Keratinocyte (primary cell): ENCODE measurements around the gene DPF3. TPM values are rescaled to one million over a fixed set of nuclear protein-coding genes. Genes with fewer than 3 reads are reported as not detected.

Source experiments
- DNase-seq: peaks from one replicate; pipeline ENCODE4 v3.0.0-alpha.2; 2011; ENCODE audit warnings: low read depth, missing footprints, low spot score
- FAIRE-seq: peaks from 2 replicates; lab custom pipeline; 2011; peaks lifted over from hg19 to GRCh38; lab: Jason Lieb, UNC
- H2AFZ ChIP-seq: 2 replicates; pipeline ENCODE4 v1.6.0; 2012; ENCODE audit warnings: low read length, control low read depth, inconsistent platforms; ENCODE audit not compliant: control insufficient read depth
- H3K27ac ChIP-seq: 2 replicates; pipeline ENCODE4 v1.5.1; 2011; ENCODE audit warnings: low read length; ENCODE audit not compliant: control insufficient read depth, insufficient read depth
- H3K27me3 ChIP-seq: 3 replicates; pipeline ENCODE4 v1.6.0; 2011; ENCODE audit warnings: low read length; ENCODE audit not compliant: control insufficient read depth, insufficient read depth; ENCODE audit errors: extremely low read depth
- H3K36me3 ChIP-seq, 2 experiments: 2 replicates in 1 of 2; 3 replicates in 1 of 2; pipeline ENCODE4 v1.5.1; 2011; ENCODE audit warnings: low read length in 2 of 2, mild to moderate bottlenecking in 1 of 2; ENCODE audit not compliant: control insufficient read depth in 2 of 2, insufficient read depth in 2 of 2; ENCODE audit errors: extremely low read depth in 1 of 2
- H3K4me1 ChIP-seq: 3 replicates; pipeline ENCODE4 v1.5.1; 2011; ENCODE audit warnings: low read length; ENCODE audit not compliant: control insufficient read depth, insufficient read depth; ENCODE audit errors: extremely low read depth
- H3K4me2 ChIP-seq: 3 replicates; pipeline ENCODE4 v1.6.0; 2011; ENCODE audit warnings: low read depth, low read length; ENCODE audit not compliant: control insufficient read depth, insufficient read depth; ENCODE audit errors: extremely low read depth
- H3K4me3 ChIP-seq, 3 experiments: fragments of 200-600 bp in 1 of 3; sonication (generic) in 1 of 3; 2 replicates in 2 of 3; 3 replicates in 1 of 3; pipeline ENCODE4 v1.5.1; 2011 to 2016; ENCODE audit warnings: low read length in 3 of 3, mild to moderate bottlenecking in 3 of 3, control low read depth in 2 of 3, inconsistent platforms in 1 of 3, low read depth in 1 of 3, mixed read lengths in 1 of 3, mixed run types in 1 of 3, moderate library complexity in 1 of 3; ENCODE audit not compliant: control insufficient read depth in 2 of 3, insufficient read depth in 2 of 3; ENCODE audit errors: extremely low read depth in 1 of 3
- H3K79me2 ChIP-seq: 2 replicates; pipeline ENCODE4 v1.6.0; 2012; ENCODE audit warnings: low read length; ENCODE audit not compliant: control insufficient read depth, insufficient read depth
- H3K9ac ChIP-seq: 3 replicates; pipeline ENCODE4 v1.6.0; 2011; ENCODE audit warnings: low read length; ENCODE audit not compliant: control insufficient read depth, insufficient read depth; ENCODE audit errors: extremely low read depth
- H3K9me1 ChIP-seq: 3 replicates; pipeline ENCODE4 v1.6.0; 2011; ENCODE audit warnings: low read length; ENCODE audit not compliant: control insufficient read depth, insufficient read depth; ENCODE audit errors: extremely low read depth
- H3K9me3 ChIP-seq: 2 replicates; pipeline ENCODE4 v1.5.1; 2012; ENCODE audit warnings: low read depth, low read length; ENCODE audit not compliant: control insufficient read depth
- H4K20me1 ChIP-seq: 3 replicates; pipeline ENCODE4 v1.6.0; 2011; ENCODE audit warnings: low read length; ENCODE audit not compliant: control insufficient read depth, insufficient read depth; ENCODE audit errors: extremely low read depth
- EZH2 ChIP-seq: IDR thresholded peaks from one replicate; pipeline ENCODE4 v1.6.1; 2012; ENCODE audit warnings: inconsistent platforms, mild to moderate bottlenecking, low read length, moderate library complexity
- dilution Hi-C: fragments of 300-500 bp; cut with MboI; formaldehyde crosslinking; loops from one replicate; pipeline ENCODE4 v1.7.0; 2020; ENCODE audit warnings: low sequenced_read_pairs; ENCODE audit not compliant: extremely low pct_ligation_motif_present
- polyA plus RNA-seq, 5 experiments: library from polyadenylated mRNA; depleted of rRNA in 3 of 5; stranded (reverse) in 3 of 5; stranded (forward) in 1 of 5; unstranded in 1 of 5; fragments of >200 nt; gene quantifications; 1 replicate in 1 of 5; 2 replicates in 3 of 5; 3 replicates in 1 of 5; pipeline versions ENCODE4 v1.2.1 to v1.2.3, GENCODE V29; 2011 to 2012; ENCODE audit warnings: missing spikeins in 2 of 5, low read depth in 1 of 5, low replicate concordance in 1 of 5
- TF ChIP-seq, protein P1 (sequence below), 3 experiments: IDR thresholded peaks in 1 of 3; conservative IDR thresholded peaks in 1 of 3; optimal IDR thresholded peaks in 1 of 3; 2 replicates in 2 of 3; 3 replicates in 1 of 3; pipeline versions ENCODE3 to v1.5.1; 2011; ENCODE audit warnings: low read length in 3 of 3, mild to moderate bottlenecking in 3 of 3, moderate library complexity in 2 of 3, control low read depth in 1 of 3, inconsistent platforms in 1 of 3; ENCODE audit not compliant: insufficient read depth in 2 of 3; ENCODE audit errors: extremely low read depth in 1 of 3

The DPF3 gene
- polyA plus RNA-seq, 1 donor (not counting 4 experiments of a cell fraction or from before 2014, with no cell fraction given), result 1.1 TPM

DNA sequence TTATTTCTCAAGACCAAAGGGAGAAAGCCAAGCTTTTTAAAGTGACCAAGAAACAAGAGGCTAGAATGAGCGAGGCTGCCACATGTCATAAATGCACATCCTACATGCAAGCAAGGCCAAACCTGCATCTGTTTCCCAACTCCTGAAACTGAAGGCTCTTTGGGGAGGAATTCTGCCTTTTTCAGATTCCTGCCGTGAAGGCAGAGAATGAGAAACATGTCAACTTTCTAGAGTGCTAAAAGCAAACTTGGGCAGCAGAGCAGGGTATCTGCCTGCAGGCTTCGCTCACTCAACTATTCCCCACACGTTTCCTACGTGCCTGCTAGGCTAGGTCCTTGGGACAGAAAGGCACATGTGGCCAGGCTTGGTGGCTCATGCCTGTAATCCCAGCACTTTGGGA, 15.2 kb downstream of the DPF3 start:
- no peaks in the 10 kb centered on the region for H3K79me2 ChIP-seq
- no peak overlapping the region for H3K4me3 ChIP-seq
- no peak overlapping the region for H3K27ac ChIP-seq
- no peaks in the 10 kb centered on the region for H3K36me3 ChIP-seq
- no peak overlapping the region for H3K4me2 ChIP-seq
- DNase-seq (no peak), FAIRE-seq (no peak)
- dilution Hi-C loops, result no loop called here
- H2AFZ ChIP-seq, result no peak overlapping the region
- no peaks in the 10 kb centered on the region for H3K9me3 ChIP-seq
- H3K9ac ChIP-seq, result no peak overlapping the region
- H3K4me1 ChIP-seq, result no peaks in the 10 kb centered on the region
- H3K9me1 ChIP-seq, result no peaks in the 10 kb centered on the region
- no peaks in the 10 kb centered on the region for H3K27me3 ChIP-seq
- H4K20me1 ChIP-seq, result no peaks in the 10 kb centered on the region
- TF ChIP-seq EZH2, result no peak
- TF ChIP-seq, protein P1, sequence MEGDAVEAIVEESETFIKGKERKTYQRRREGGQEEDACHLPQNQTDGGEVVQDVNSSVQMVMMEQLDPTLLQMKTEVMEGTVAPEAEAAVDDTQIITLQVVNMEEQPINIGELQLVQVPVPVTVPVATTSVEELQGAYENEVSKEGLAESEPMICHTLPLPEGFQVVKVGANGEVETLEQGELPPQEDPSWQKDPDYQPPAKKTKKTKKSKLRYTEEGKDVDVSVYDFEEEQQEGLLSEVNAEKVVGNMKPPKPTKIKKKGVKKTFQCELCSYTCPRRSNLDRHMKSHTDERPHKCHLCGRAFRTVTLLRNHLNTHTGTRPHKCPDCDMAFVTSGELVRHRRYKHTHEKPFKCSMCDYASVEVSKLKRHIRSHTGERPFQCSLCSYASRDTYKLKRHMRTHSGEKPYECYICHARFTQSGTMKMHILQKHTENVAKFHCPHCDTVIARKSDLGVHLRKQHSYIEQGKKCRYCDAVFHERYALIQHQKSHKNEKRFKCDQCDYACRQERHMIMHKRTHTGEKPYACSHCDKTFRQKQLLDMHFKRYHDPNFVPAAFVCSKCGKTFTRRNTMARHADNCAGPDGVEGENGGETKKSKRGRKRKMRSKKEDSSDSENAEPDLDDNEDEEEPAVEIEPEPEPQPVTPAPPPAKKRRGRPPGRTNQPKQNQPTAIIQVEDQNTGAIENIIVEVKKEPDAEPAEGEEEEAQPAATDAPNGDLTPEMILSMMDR (optimal IDR thresholded peaks at IDR 0.05 in 1 of 3, IDR thresholded peaks at IDR 0.05 in 1 of 3, conservative IDR thresholded peaks at IDR 0.05 in 1 of 3; ENCODE audit: extremely low read depth in 1 of 3, insufficient read depth in 2 of 3, low read length in 3 of 3), result no peak

DNA sequence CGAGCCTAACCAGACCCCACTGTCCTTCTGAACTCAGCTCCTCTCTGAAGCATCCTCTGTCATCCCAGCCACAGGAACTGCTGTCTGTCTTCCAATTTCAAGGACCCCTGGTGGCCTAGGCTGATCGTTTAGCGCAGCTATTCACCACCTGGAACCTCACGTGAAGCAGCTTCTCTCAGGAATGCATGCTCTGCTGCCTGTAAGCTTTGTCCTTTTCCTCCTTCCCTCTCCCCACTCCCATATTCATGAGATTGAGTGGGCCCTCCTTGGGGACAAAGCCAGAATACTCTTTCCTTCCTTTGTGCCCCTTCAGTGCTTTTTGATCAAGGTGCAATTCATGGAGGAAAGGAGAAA, 17.2 kb downstream of the DPF3 start:
- no peaks in the 10 kb centered on the region for H3K79me2 ChIP-seq
- H3K9ac ChIP-seq, result no peak overlapping the region
- TF ChIP-seq, protein P1 (optimal IDR thresholded peaks at IDR 0.05 in 1 of 3, IDR thresholded peaks at IDR 0.05 in 1 of 3, conservative IDR thresholded peaks at IDR 0.05 in 1 of 3; ENCODE audit: extremely low read depth in 1 of 3, insufficient read depth in 2 of 3, low read length in 3 of 3), result no peak
- no peak for TF ChIP-seq EZH2
- H3K4me1 ChIP-seq, result no peaks in the 10 kb centered on the region
- no peak overlapping the region for H3K4me2 ChIP-seq
- dilution Hi-C loops, result no loop called here
- no peaks in the 10 kb centered on the region for H4K20me1 ChIP-seq
- no peak overlapping the region for H3K27ac ChIP-seq
- no peak overlapping the region for H2AFZ ChIP-seq
- no peaks in the 10 kb centered on the region for H3K27me3 ChIP-seq
- H3K9me1 ChIP-seq, result no peaks in the 10 kb centered on the region
- no peak for DNase-seq
- FAIRE-seq, result no peak
- H3K9me3 ChIP-seq, result no peaks in the 10 kb centered on the region
- H3K36me3 ChIP-seq, result no peaks in the 10 kb centered on the region
- H3K4me3 ChIP-seq, result no peak overlapping the region
